DOHH2 (cell line): ENCODE data around the gene SOBP.

Experiments used
- H3F3A ChIP-seq: fragments of 200-600 bp; sonication (generic), shearing (Covaris generic); 2 replicates; pipeline ENCODE4 v1.6.0; 2016; ENCODE audit warnings: antibody characterized with exemption, mild to moderate bottlenecking; ENCODE audit not compliant: control insufficient read depth, insufficient read depth
- H3K27ac ChIP-seq: fragments of 200-600 bp; sonication (generic); 2 replicates; pipeline ENCODE4 v1.5.1; 2014; ENCODE audit warnings: low read depth, mild to moderate bottlenecking, low read length, moderate library complexity
- H3K27me3 ChIP-seq: fragments of 200-600 bp; sonication (generic); 2 replicates; pipeline ENCODE4 v1.6.1; 2014; ENCODE audit warnings: mild to moderate bottlenecking, low read length, mixed read lengths; ENCODE audit not compliant: control insufficient read depth
- H3K36me3 ChIP-seq: fragments of 200-600 bp; sonication (generic); 2 replicates; pipeline ENCODE4 v1.6.1; 2014; ENCODE audit warnings: mild to moderate bottlenecking, low read length, moderate library complexity, mixed read lengths; ENCODE audit not compliant: control insufficient read depth
- H3K4me1 ChIP-seq: fragments of 200-600 bp; sonication (generic); 2 replicates; pipeline ENCODE4 v1.6.1; 2014; ENCODE audit warnings: mild to moderate bottlenecking, low read length, mixed read lengths; ENCODE audit not compliant: control insufficient read depth
- H3K4me2 ChIP-seq: fragments of 200-600 bp; sonication (generic); 2 replicates; pipeline ENCODE4 v1.6.0; 2014; ENCODE audit warnings: mild to moderate bottlenecking, low read length, moderate library complexity
- H3K4me3 ChIP-seq: fragments of 200-600 bp; sonication (generic); 2 replicates; pipeline ENCODE4 v1.5.1; 2014; ENCODE audit warnings: mild to moderate bottlenecking, low read length, mixed read lengths
- H3K79me2 ChIP-seq: fragments of 200-600 bp; sonication (generic); 2 replicates; pipeline ENCODE4 v1.6.1; 2014; ENCODE audit warnings: mild to moderate bottlenecking, low read length, mixed read lengths; ENCODE audit not compliant: control insufficient read depth
- H3K9me2 ChIP-seq: fragments of 200-600 bp; sonication (generic); replicated peaks from 2 replicates; pipeline ENCODE4 v1.6.1; 2014; ENCODE audit warnings: mild to moderate bottlenecking, low read length, mixed read lengths; ENCODE audit not compliant: control insufficient read depth
- H3K9me3 ChIP-seq: fragments of 200-600 bp; sonication (generic); 2 replicates; pipeline ENCODE4 v1.6.1; 2014; ENCODE audit warnings: antibody characterized with exemption, low read length, mixed read lengths; ENCODE audit not compliant: control insufficient read depth, insufficient read depth
- H4K20me1 ChIP-seq: fragments of 200-600 bp; sonication (generic); 2 replicates; pipeline ENCODE4 v1.6.0; 2014; ENCODE audit warnings: low read depth, mild to moderate bottlenecking, antibody characterized with exemption, low read length, moderate library complexity; ENCODE audit not compliant: control insufficient read depth, insufficient read depth
- EZH2phosphoT487 ChIP-seq: fragments of 200-600 bp; sonication (generic); IDR thresholded peaks from 2 replicates; pipeline ENCODE4 v1.6.1; 2017; ENCODE audit warnings: borderline replicate concordance, mild to moderate bottlenecking, antibody characterized with exemption, low read length, moderate library complexity, mixed read lengths
- TF ChIP-seq, protein P1 (sequence below): fragments of 200-600 bp; sonication (generic); IDR thresholded peaks from one replicate; pipeline ENCODE4 v1.5.1; 2014; ENCODE audit warnings: antibody characterized with exemption, mild to moderate bottlenecking, low read depth, low read length; ENCODE audit not compliant: poor library complexity, severe bottlenecking

SOBP gene

DNA sequence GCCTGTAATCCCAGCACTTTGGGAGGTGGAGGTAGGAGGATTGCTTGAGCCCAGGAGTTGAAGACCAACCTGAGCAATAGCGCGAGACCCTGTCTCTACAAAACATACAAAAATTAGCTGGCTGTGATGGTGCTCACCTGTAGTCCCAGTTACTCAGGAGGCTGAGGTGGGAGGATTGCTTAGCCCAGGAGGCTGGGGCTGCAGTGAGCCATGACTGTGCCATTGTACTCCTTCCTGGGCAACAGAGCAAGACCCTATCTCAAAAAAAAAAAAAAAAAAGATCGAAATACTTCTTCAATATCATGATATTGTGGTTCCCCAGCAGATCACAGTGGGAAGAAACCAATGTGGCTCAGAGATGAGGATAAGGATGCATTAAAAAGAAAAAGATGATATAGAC lies 47.6 kb downstream of the SOBP start:
- Histone ChIP-seq H3K4me1 (peaks cover 49% of the 10 kb centered on the region), H3K4me2 (no peak overlapping the region; the same call in 1 of the 2 replicates)

GRCh38 chr6:107538856-107539387 lies 49.0 kb downstream of the SOBP start:
- H3K4me3 ChIP-seq = no peak overlapping the region
- TF ChIP-seq, protein P1, sequence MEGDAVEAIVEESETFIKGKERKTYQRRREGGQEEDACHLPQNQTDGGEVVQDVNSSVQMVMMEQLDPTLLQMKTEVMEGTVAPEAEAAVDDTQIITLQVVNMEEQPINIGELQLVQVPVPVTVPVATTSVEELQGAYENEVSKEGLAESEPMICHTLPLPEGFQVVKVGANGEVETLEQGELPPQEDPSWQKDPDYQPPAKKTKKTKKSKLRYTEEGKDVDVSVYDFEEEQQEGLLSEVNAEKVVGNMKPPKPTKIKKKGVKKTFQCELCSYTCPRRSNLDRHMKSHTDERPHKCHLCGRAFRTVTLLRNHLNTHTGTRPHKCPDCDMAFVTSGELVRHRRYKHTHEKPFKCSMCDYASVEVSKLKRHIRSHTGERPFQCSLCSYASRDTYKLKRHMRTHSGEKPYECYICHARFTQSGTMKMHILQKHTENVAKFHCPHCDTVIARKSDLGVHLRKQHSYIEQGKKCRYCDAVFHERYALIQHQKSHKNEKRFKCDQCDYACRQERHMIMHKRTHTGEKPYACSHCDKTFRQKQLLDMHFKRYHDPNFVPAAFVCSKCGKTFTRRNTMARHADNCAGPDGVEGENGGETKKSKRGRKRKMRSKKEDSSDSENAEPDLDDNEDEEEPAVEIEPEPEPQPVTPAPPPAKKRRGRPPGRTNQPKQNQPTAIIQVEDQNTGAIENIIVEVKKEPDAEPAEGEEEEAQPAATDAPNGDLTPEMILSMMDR = no peak
- TF ChIP-seq EZH2phosphoT487 = no peak
- peaks cover 9% of the 10 kb centered on the region for H3F3A ChIP-seq
- no peaks in the 10 kb centered on the region for H3K79me2 ChIP-seq
- H3K4me1 ChIP-seq = peaks cover 49% of the 10 kb centered on the region
- H3K27me3 ChIP-seq = no peaks in the 10 kb centered on the region
- H4K20me1 ChIP-seq = no peaks in the 10 kb centered on the region
- H3K9me2 ChIP-seq = no peaks in the 10 kb centered on the region
- peaks cover 23% of the 10 kb centered on the region for H3K36me3 ChIP-seq
- no peak overlapping the region for H3K27ac ChIP-seq
- H3K9me3 ChIP-seq = no peaks in the 10 kb centered on the region
- no peak overlapping the region for H3K4me2 ChIP-seq

More for the DNA sequence above, 47.6 kb downstream of the SOBP start:
- H4K20me1 ChIP-seq = no peaks in the 10 kb centered on the region
- peaks cover 25% of the 10 kb centered on the region for H3K36me3 ChIP-seq
- H3K27ac ChIP-seq = no peak overlapping the region
- no peak overlapping the region for H3K4me3 ChIP-seq
- H3K79me2 ChIP-seq = no peaks in the 10 kb centered on the region
- TF ChIP-seq, protein P1 = no peak
- no peak for TF ChIP-seq EZH2phosphoT487
- peaks cover 9% of the 10 kb centered on the region for H3F3A ChIP-seq
- H3K9me3 ChIP-seq = no peaks in the 10 kb centered on the region
- H3K9me2 ChIP-seq = no peaks in the 10 kb centered on the region
- no peaks in the 10 kb centered on the region for H3K27me3 ChIP-seq

- Histone ChIP-seq H3F3A (peaks cover 9% of the 10 kb centered on the region), H3K9me2 (no peaks in the 10 kb centered on the region), H3K79me2 (no peaks in the 10 kb centered on the region), H3K4me1 (peaks cover 48% of the 10 kb centered on the region), H3K4me2 (no peak overlapping the region), H4K20me1 (no peaks in the 10 kb centered on the region), H3K9me3 (no peaks in the 10 kb centered on the region), H3K4me3 (no peak overlapping the region), H3K36me3 (peaks cover 18% of the 10 kb centered on the region), H3K27ac (no peak overlapping the region), H3K27me3 (no peaks in the 10 kb centered on the region)
- TF ChIP-seq, protein P1 = no peak
- no peak for TF ChIP-seq EZH2phosphoT487
These were observed 49.5 kb downstream of the SOBP start for GRCh38 chr6:107539409-107539808.
